ENCODE results near the gene NDUFB10.

DNA sequence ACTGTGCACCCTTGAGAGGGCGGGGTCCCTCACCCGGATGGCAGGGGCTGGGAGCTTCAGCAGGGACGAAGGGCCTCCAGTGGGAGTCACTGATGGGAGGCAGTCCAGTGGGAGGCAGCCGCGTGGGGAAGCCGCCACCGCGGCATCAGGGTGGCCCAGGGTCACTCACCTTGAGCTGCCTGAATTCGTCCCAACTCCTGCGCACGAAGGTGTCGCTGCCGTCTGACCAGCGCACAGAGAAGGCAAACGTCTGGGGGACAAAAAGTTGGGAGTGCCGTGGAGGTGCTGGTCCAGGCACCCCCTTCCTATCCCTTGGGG, 21.4 kb downstream of the NDUFB10 start:
- TF ChIP-seq POLR2A (IDR thresholded peaks at IDR 0.05), result no peak
- TF ChIP-seq, protein P1, sequence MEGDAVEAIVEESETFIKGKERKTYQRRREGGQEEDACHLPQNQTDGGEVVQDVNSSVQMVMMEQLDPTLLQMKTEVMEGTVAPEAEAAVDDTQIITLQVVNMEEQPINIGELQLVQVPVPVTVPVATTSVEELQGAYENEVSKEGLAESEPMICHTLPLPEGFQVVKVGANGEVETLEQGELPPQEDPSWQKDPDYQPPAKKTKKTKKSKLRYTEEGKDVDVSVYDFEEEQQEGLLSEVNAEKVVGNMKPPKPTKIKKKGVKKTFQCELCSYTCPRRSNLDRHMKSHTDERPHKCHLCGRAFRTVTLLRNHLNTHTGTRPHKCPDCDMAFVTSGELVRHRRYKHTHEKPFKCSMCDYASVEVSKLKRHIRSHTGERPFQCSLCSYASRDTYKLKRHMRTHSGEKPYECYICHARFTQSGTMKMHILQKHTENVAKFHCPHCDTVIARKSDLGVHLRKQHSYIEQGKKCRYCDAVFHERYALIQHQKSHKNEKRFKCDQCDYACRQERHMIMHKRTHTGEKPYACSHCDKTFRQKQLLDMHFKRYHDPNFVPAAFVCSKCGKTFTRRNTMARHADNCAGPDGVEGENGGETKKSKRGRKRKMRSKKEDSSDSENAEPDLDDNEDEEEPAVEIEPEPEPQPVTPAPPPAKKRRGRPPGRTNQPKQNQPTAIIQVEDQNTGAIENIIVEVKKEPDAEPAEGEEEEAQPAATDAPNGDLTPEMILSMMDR (IDR thresholded peaks at IDR 0.05), result no peak

Measured in esophagus squamous epithelium (tissue), 4 donors.